NCI-H187 treated with DMSO at 0.1 percent for 48 hours (cell line): ENCODE measurements around the gene DDX23.
"Not testable (repeated sequence)": the region's sequence is repeated elsewhere in the genome, so short reads cannot be mapped to it uniquely, and the experiment has no call there.

Experiments
- DNase-seq: peaks from one replicate; lab custom pipeline; 2025; lab: John Stamatoyannopoulos, UW

The DDX23 gene

GRCh38 chr12:48862760-48863159 lies 10.8 kb upstream of the DDX23 start:
- no peak for DNase-seq

- DNase-seq = no peak
Measured at GRCh38 chr12:48861111-48861510, 9.1 kb upstream of the DDX23 start.

GRCh38 chr12:48860236-48860635 lies 8.3 kb upstream of the DDX23 start:
- not testable (repeated sequence) for DNase-seq

GRCh38 chr12:48859607-48860006 lies 7.6 kb upstream of the DDX23 start:
- DNase-seq = no peak

GRCh38 chr12:48858043-48858442 lies 6.1 kb upstream of the DDX23 start:
- DNase-seq = no peak

GRCh38 chr12:48857278-48857994 lies 5.5 kb upstream of the DDX23 start:
- no peak for DNase-seq

- no peak for DNase-seq
Measured at GRCh38 chr12:48856379-48856778, 4.4 kb upstream of the DDX23 start.

GRCh38 chr12:48854932-48855331 lies 3.0 kb upstream of the DDX23 start:
- DNase-seq = not testable (repeated sequence)

GRCh38 chr12:48854488-48854887 lies 2.5 kb upstream of the DDX23 start:
- no peak for DNase-seq

GRCh38 chr12:48852734-48853688 lies 1.0 kb upstream of the DDX23 start:
- peak; percentile 60 for DNase-seq

GRCh38 chr12:48842021-48842420 lies 9.9 kb downstream of the DDX23 start:
- DNase-seq = not testable (repeated sequence)

- DNase-seq = no peak
Measured at GRCh38 chr12:48838048-48838447, 13.9 kb downstream of the DDX23 start.

- no peak for DNase-seq
Measured at GRCh38 chr12:48832321-48833060, 19.5 kb downstream of the DDX23 start.

- no peak for DNase-seq
Measured at GRCh38 chr12:48831257-48831656, 20.7 kb downstream of the DDX23 start.

- no peak for DNase-seq
Measured at GRCh38 chr12:48828841-48829575, 23.0 kb downstream of the DDX23 start.

- no peak for DNase-seq
Measured at GRCh38 chr12:48828293-48828692, 23.7 kb downstream of the DDX23 start.

GRCh38 chr12:48827513-48828096 lies 24.4 kb downstream of the DDX23 start:
- no peak for DNase-seq

GRCh38 chr12:48827026-48827425 lies 24.9 kb downstream of the DDX23 start:
- no peak for DNase-seq

- no peak for DNase-seq
Measured at GRCh38 chr12:48826209-48826855, 25.6 kb downstream of the DDX23 start.

GRCh38 chr12:48824905-48825304 lies 27.1 kb downstream of the DDX23 start:
- no peak for DNase-seq

- DNase-seq = no peak
Measured at GRCh38 chr12:48824112-48824511, 27.9 kb downstream of the DDX23 start.
